GM03348 (cell line): Measurements from ENCODE around the gene SLC39A6.
"Not testable (repeated sequence)": the region's sequence is repeated elsewhere in the genome, so short reads cannot be mapped to it uniquely, and the experiment has no call there.

ENCODE experiments used
- DNase-seq: peaks from one replicate; pipeline ENCODE4 v3.0.0; 2012; ENCODE audit warnings: low spot score

The SLC39A6 gene

DNA sequence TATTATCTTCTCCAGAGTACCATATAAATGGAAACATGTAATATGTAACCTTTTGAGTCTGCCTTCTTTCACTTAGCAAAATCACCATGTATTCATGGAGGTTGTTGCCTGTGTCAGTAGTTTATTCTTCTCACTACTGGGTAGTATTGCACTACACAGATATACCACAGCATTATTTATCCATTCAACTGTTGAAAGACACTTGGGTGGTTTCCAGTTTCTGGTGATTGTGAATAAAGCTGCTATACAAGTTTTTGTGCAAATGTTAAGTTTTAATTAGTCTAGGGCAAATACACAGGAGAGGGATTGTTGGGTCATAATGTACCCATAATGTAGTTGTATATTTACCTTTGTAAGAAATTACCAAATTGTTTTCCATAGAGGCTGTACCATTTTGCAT lies 32.2 kb downstream of the SLC39A6 start:
- no peak for DNase-seq

DNA sequence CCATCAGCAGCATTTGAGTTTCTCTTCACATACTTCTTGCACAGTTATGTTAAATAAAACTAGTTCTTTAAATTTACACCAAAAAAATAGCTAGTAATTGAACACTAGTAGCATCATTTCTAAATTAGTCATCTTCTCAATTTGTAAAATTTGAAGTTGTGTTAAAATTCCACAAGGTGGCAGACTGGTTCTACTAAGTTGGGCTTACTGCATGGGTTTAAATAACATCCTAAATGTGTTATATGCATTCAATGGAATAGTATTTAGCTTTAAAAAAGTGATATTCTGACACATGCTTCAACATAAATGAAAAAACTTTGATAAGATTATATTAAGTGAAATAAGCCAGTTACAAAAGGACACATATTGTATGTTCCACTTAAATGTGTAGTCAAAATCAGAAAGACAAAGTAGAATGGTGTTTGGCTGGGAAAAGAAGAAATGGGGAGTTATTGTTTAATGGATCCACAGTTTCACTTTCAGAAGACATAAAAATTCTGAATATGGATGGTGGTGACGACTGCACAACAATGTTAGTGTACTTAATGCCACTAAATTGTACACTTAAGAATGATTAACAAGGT lies 33.1 kb downstream of the SLC39A6 start:
- DNase-seq: peak; percentile 66

DNA sequence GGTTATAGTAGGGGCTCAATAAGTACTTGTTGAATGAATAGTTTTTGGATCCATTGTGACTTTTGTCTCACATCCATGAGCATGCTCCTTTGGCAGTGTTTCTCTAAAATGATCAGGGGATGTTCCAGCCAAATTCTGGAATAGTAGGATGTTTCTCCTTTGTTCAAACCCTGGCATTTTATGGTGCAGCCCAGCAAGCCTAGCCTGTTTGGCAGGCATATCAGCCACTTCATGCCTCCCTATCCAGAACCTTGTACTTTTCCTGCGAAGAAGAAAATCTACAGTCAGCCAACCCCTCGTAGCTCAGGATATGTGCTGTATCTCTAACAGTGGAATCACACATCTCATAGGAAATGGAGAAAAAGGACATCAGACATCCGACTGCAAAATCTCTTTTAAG lies 34.7 kb downstream of the SLC39A6 start:
- DNase-seq: no peak

DNA sequence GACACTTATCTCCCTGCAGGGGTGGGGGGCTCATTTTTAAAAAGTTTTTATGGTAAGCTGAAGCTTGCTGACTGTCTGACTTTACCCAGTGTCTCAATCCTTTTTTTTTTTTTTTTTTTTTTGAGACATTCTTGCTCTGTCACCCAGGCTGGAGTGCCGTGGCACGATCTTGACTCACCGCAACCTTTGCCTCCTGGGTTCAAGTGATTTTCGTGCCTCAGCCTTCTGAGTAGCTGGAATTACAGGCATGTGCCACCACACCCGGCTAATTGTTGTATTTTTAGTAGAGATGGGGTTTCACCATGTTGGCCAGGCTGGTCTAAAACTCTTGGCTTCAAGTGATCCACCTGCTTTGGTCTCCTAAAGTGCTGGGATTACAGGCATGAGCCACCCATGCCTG lies 37.0 kb downstream of the SLC39A6 start:
- not testable (repeated sequence) for DNase-seq

DNA sequence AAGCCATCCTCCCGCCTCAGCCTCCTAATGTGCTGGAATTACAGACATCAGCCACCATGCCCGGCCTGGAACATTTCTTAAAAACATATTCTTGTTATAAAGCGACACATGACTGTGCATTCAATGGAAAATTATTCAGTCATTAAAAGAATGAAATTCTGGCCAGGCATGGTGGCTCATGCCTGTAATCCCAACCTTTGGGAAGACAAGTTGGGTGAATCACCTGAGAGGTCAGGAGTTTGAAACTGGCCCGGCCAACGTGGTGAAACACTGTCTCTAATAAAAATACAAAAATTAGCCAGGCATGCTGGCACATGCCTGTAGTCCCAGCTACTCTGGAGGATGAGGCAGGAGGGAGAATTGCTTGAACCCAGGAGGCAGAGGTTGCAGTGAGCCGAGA lies 40.1 kb downstream of the SLC39A6 start:
- DNase-seq: no peak

DNA sequence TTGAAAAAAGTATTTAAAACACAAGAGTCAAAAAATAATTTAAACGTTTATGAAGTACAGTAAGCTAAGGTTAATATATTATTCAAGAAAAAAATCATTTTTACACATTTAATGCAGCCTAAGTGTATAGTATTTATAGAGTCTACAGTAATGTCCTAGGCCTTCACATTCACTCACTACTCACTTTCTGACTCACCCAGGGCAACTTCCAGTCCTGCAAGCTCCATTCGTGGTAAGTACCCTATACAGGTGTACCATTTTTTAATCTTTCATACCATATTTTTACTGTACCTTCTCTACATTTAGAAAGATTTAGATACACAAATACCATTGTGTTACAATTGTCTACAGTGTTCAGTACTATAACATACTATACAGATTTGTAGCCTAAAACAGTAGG lies 40.9 kb downstream of the SLC39A6 start:
- no peak for DNase-seq

DNA sequence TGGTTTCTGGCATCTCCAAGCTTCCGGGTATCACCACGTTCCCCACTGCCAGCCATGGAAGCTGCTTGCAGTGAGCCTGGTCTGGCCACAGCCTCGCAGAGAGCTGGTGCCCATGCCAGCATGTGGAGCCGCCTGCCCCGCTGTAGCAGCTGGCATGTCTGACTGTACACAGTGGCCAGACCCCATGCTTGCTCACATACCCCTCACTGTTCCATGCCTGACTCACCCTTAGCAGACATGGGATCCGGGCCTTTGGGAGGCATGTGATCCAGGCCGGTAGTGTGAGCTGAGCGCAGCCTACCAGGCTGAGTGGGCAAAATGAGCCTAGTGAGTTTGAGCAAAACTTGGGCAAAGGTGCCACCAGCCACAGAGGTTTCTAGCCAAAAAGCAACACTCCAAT lies 43.0 kb downstream of the SLC39A6 start:
- no peak for DNase-seq

DNA sequence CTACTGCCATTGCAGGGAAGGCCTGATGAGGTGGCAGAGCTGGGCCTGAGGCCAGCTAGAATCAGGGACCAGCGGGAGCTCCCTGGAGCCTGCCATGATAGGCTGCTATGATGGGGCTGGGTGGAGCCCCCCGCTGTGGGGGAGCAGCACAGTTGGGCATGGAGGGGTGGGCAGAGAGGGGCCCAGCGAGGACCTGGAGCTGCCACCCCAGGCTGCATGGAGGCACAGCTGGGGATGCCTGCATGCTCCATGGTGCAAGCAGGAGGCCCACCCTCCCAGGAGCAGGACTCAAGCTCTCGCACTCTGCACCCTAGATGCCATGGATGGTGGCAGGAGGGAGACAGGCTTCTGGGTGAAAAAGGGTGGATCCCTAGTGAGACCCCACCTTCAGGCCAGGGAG lies 43.9 kb downstream of the SLC39A6 start:
- no peak for DNase-seq

DNA sequence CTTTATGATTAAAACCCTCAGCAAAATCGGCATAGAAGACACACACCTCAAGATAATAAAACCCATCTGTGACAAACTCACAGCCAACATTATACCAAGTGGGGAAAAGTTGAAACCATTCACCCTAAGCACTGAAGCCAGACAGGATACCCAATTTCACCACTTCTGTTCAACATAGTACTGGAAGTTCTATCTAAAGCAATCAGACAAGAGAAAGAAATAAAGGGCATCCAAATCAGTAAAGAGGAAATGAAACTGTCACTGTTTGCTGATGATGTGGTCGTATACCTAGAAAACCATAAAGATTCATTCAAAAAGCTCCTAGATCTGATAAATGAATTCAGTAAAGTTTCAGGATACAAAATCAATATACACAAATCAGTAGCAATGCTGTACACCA lies 45.4 kb downstream of the SLC39A6 start:
- DNase-seq: no peak

DNA sequence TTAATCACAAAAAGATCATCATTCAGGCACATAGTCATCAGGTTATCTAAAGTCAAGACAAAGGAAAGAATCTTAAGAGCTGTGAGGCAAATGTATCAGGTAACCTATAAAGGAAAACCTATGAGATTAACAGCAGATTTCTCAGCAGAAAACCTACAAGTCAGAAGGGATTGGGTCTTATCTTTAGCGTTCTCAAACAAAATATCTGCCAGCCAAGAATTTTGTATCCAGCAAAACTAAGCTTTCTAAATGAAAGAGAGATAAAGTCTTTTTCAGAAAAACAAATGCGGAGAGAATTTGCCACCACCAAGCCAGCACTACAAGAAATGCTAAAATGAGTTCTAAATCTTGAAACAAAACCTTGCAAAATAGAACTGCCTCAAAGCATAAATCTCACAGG lies 48.0 kb downstream of the SLC39A6 start:
- DNase-seq: not testable (repeated sequence)

DNA sequence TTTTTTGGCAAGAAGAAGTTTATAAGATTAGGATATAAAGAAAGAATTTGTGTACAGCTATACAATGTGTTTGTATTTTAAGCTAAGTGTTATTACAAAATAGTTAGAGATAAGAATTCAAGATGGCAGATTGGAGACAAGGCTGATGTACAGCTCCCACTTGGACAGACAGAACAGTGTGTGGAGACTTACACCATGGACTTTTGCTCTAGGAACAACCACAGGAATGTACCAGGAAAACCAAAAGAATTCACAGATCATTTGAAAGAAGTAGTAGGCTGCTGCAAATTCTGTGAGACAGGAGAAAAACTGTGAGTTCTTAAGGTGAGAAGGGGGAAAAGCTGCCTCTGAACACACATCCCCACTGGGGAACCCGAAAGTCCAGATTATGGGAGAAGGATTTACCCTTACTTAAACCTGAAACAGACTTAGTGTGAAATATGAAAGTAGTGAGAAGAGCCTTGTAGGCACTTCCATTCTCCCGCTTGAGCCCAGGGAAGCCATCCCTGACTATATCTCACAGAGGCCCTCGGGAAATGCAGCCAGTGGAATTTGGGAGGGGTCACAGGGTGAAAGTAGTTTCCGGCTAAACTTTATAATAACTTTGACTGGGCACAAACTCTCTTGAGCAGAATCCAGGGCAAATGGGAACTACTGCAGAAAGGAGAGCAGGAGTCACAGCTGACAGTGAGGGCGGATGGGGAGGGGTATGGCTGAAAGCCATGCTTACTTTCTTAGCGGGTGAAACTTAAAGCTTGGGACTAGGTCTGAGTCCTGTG lies 50.2 kb downstream of the SLC39A6 start:
- peak; percentile 56 for DNase-seq

DNA sequence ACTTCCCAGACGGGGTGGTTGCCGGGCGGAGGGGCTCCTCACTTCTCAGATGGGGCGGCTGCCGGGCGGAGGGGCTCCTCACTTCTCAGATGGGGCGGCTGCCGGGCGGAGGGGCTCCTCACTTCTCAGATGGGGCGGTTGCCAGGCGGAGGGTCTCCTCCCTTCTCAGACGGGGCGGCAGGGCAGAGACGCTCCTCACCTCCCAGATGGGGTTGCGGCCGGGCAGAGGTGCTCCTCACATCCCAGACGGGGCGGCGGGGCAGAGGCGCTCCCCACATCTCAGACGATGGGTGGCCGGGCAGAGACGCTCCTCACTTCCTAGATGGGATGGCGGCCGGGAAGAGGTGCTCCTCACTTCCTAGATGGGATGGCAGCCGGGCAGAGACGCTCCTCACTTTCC lies 51.4 kb downstream of the SLC39A6 start:
- DNase-seq: not testable (repeated sequence)

DNA sequence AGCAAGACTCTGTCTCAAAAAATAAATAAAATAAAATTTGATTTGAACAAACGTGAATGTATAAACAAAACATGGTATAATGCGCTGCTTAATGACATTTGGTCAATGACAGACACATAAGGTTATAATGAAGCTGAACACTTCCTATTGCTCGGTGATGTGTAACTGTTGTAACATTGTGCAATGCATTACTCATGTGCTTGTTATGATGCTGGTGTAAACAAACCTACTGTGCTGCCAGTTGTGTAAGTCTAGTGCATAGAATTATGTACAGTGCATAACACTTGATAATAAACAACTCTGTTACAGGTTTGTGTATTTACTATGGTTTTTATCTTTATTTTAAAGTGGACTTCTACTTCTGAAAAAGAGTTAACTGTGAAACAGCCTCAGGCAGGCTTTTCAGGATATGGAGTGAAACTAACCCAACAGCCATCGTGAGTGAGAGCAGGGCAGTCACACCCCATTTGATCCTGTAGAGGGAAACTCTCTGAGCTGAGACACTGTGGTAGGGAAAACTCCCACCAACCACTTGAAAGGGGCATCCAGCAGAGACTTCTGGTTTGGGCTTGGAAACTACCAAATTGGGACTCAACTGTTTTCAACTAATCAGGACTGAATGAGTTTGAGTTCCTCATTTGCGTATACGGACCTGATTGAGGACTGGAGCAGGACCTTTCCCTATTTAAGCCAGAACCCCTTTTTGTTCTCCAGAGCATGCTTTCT lies 53.1 kb downstream of the SLC39A6 start:
- DNase-seq: peak; percentile 56

DNA sequence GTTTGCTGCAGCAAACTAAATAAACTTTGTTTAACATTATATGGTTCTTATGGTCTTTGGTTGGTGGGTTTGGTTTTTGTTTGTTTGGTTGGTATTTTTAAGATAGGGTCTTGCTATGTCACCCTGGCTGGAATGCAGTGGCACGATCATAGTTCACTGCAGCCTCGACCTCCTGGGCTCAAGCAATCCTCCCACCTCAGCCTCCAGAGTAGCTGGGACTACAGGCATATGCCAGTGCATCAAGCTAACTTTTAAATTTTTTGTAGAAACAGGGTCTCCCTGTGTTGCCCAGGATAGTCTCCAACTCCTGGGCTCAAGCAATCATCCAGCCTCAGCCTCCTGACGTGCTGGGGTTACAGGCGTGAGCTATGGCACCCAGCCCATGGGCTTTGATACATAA lies 54.7 kb downstream of the SLC39A6 start:
- DNase-seq: no peak

DNA sequence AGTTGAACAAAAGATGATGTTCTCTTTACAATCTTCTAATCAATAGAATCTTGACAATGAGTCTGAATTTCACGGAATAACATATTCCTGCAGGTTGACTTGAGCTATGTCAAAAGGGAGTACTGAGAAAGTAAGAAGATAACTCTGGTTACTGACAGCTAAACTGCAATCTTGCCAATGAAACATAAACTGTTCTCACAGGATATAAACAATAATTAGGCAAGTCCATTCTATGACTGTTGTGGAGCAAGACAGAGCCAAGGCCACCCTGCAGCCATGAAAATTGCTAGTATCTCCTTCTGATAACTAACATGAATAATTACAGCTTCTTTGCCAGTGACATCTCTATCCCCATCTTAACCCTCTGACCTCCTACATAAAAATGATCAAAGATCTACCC lies 55.5 kb downstream of the SLC39A6 start:
- DNase-seq: no peak

DNA sequence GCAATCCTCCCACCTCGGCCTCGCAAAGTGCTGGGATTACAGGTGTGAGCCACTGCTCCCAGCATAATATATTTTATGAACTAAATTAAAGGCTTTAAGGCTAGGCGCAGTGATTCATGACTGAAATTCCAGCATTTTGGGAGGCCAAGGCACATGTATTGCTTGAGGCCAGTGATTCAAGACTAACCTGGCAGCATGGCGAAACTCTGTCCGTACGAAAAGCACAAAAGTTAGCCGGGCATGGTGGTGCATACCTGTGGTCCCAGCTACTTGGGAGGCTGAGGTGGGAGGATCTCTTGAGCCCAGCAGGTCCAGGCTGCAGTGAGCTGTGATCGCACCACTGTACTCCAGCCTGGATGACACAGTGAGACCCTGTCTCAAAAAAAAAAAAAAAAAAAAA lies 56.7 kb downstream of the SLC39A6 start:
- not testable (repeated sequence) for DNase-seq

DNA sequence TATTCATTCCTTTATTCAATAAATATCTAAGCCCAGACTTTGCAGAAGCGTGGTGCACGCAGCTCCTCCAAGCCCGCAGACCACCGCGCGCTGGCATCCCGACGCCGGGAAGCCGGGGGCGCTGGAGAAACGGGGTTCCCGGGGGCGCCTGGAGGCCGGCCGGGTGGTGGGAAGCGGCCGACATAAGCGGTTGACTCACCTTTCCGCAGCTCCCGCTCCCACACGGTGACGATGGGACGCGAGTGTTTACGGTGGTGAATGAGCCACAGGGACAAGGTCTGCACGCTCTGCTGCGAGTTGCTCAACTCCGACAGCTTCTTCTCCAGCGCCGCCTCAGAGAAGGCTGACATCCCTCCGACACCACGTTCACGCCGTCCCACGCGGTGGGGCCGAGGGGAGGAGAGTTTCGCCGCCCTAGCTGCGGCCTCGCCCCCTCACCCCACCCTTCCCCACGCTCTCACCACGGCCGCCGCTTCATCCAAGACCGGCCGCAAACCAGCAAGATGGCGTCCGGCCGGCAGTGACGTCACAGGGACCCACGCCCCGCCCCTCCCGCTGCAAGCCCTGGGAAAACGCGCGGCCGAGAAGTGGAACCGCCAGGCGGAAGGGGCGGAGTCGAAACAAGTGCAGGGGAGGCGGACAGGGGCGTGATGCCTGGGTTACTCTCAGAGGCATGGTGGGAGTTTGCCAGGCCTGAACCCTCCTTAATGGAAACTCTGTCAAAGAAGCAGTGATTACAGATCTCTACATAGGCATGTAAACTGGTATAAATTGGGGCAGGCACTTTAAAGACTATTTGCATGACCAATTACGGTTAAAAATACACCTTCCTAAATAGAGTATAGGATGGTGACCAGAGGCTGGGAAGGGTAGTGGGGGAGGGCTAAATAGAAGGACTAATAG lies 61.8 kb downstream of the SLC39A6 start, which contains the start of gene RPRD1A:
TSS of gene RPRD1A (minus strand) at position 505 of the 903 bp plus-strand sequence. CDS start at position 350, 155 bp downstream.
- peak; percentile 97 for DNase-seq

DNA sequence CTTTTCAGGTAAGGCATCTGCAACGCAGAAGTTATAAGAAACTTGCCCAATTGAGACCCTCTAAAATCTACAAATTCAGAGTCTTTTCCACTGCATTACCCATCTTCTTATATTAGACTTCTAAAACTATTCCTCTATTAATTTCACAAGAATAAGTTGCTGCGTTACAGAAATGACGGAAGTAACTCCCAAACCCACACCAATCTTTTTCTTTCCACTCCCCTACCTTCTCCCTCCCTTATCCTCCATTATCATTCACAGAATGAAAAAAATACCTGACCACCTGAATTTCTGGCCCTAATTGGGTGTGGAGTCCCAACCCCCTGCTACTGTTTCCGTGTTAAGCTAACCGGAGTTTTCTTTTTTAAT lies 62.5 kb downstream of the SLC39A6 start:
- DNase-seq: peak; percentile 16

DNA sequence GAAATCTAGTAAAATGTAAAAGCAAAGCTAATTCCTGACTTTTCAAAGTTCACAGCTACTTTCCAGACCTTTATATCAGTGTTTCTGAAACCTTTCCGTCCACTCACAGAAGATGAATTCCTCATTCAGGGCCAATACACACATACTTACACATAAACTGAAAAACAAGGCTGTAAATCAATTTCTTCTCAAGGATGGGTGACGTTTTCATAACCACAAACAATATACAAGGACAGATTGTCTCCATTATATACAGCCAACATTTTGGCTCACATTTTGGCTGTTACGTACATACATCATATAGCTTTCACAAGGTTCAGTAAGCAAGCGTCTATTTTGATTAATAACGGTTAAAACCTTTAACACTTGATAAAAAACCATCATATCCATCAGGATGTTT lies 63.1 kb downstream of the SLC39A6 start:
- DNase-seq: peak; percentile 16

DNA sequence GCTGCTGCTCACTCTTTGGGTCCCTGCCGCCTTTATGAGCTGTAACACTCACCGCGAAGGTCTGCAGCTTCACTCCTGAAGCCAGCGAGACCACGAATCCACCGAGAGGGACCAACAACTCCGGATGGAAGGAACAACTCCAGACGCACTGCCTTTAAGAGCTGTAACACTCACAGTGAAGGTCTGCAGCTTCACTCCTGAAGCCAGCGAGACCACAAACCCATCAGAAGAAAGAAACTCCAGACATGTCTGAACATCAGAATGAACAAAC lies 64.4 kb downstream of the SLC39A6 start:
- not testable (repeated sequence) for DNase-seq

DNA sequence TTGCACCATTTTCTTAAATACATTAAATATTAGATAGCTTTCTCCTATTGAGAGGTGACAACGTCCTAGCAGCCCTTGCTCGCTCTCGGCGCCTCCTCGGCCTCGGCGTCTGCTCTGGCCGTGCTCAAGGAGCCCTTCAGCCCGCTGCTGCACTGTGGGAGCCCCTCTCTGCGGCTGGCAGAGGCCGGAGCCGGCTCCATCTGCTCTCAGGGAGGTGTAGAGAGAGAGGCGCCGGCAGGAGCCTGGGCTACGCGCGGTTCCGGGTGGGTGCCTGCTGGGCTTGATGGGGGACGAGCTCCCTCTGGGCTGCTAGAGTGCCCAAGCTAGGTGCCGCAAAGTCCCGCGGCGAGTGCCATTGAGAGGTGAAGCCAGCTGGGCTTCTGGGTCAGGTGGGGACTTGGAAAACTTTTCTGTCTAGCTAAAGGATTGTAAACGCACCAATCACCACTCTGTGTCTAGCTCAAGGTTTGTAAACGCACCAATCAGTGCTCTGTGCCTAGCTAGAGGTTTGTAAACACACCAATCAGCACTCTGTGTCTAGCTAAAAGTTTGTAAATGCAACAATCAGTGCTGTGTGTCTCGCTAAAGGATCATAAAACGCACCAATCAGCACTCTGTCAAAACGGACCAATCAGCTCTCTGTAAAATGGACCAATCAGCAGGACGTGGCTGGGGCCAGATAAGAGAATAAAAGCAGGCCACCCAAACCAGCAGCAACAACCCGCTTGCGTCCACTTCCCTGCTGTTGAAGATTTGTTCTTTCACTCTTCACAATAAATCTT lies 64.9 kb downstream of the SLC39A6 start:
- no peak for DNase-seq

DNA sequence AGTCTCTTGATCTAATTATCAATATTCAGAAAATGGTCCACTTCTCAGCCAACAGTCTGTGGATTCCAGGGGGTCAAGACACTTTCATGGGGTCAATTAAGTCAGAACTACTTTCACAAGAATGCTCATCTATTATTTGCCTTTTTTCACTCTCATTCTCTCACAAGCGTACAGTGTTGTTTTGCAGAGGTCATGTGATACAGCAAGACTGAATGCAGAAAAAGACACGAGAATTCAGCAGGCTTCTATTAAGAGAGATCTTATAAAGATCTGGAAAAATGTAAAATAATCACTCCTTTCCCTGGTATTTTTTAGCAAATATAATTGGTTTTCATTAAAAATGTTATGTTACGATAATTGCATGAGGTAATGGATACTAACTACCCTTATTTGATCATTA lies 70.5 kb downstream of the SLC39A6 start:
- no peak for DNase-seq
